Measurements from ENCODE around the gene RNF13.
A peak's percentile ranks its signal among the peaks of the same experiment; 100 is the strongest.

RNF13 gene

DNA sequence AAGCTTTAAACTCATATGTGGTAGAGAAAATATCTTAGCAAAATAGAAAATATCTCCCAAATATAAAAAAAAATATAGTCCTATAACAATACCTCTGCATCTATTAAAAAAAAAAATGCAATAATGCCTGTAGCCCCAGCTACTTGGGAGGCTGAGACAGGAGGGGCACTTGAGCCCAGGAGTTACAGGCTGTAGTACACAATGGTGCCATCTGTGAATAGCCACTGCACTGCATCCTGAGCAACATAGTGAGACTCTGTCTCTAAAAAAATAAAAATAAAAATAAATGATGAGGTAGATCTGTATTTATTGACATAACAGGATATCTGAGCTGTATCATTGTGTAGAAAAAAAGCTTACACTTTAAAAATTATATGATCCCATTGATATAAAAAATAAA is 87.3 kb downstream of the RNF13 start:
- H3K4me3 ChIP-seq (ENCODE audit: low read length) = no peak overlapping the region
- TF ChIP-seq, protein P1, sequence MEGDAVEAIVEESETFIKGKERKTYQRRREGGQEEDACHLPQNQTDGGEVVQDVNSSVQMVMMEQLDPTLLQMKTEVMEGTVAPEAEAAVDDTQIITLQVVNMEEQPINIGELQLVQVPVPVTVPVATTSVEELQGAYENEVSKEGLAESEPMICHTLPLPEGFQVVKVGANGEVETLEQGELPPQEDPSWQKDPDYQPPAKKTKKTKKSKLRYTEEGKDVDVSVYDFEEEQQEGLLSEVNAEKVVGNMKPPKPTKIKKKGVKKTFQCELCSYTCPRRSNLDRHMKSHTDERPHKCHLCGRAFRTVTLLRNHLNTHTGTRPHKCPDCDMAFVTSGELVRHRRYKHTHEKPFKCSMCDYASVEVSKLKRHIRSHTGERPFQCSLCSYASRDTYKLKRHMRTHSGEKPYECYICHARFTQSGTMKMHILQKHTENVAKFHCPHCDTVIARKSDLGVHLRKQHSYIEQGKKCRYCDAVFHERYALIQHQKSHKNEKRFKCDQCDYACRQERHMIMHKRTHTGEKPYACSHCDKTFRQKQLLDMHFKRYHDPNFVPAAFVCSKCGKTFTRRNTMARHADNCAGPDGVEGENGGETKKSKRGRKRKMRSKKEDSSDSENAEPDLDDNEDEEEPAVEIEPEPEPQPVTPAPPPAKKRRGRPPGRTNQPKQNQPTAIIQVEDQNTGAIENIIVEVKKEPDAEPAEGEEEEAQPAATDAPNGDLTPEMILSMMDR (IDR thresholded peaks at IDR 0.05; ENCODE audit: insufficient read depth, low read depth, low read length, missing control alignments) = no peak
- DNase-seq (ENCODE audit: low read depth) = no peak

DNA sequence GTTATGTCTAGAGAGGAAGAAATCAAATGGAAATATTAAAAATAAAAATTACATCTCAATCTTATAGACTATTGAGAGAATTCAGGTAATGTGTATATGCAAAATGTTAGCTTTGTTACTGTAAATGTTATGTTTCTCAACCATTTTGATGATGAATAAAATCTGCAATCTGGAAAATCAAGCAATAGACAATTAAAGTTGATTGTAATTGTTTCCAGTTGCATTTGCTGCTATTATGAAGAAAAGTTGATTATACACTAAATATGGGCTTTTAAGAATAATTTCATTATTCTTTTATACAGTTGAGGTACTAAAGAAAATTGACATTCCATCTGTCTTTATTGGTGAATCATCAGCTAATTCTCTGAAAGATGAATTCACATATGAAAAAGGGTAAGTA is 88.8 kb downstream of the RNF13 start:
- TF ChIP-seq, protein P1 (IDR thresholded peaks at IDR 0.05; ENCODE audit: insufficient read depth, low read depth, low read length, missing control alignments) = no peak
- no peak overlapping the region for H3K4me3 ChIP-seq (ENCODE audit: low read length)
- DNase-seq (ENCODE audit: low read depth) = no peak

DNA sequence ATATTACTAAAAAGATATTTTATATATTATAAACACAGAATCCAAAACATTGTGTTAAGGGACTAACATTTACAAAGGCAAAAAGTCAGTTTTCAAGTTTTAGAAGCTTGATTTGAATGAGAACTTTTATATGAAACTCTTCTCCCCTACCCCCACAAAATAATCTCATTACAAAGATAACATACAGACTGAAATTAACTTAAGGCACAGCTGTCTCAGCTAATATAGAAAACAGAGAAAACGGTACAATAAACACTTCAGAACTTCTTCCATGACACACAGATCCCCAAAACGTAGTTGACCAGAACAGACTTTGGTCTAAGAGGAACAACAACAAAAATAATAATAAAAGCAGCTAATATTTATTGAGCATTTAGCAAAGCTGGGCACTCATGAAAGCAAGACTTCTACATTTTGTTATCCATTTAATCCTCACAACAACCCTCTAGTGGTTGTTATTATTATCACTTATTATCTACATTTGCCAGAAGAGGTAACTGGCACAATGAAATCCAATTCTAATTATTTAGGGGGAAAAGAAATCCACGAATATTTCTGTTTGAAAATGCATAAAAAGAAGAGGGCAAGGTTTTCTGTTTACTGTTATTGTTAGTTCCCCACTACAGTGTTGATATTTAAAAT is 89.6 kb downstream of the RNF13 start:
- H3K4me3 ChIP-seq (ENCODE audit: low read length) = no peak overlapping the region
- TF ChIP-seq, protein P1 (IDR thresholded peaks at IDR 0.05; ENCODE audit: insufficient read depth, low read depth, low read length, missing control alignments) = peak; percentile 31
- DNase-seq (ENCODE audit: low read depth) = no peak

DNA sequence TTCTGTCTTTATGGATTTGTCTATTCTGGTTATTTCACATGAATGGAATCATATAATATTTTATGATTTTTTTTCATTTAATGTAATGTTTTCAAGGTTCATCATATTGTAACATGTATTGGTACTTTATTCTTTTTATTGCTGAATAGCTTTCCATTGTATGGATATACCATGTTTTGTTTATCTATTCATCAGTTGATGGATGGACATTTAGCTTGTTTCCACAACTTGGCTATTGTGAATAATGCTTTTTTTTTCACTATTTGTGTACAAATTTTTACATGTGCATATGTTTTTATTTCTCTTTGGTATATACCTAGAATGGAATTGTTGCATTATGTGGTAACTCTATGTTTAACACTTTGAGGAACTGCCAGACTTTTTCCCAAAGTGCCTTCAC is 93.0 kb downstream of the RNF13 start:
- no peak for DNase-seq (ENCODE audit: low read depth)
- no peak overlapping the region for H3K4me3 ChIP-seq (ENCODE audit: low read length)
- TF ChIP-seq, protein P1 (IDR thresholded peaks at IDR 0.05; ENCODE audit: insufficient read depth, low read depth, low read length, missing control alignments) = no peak

DNA sequence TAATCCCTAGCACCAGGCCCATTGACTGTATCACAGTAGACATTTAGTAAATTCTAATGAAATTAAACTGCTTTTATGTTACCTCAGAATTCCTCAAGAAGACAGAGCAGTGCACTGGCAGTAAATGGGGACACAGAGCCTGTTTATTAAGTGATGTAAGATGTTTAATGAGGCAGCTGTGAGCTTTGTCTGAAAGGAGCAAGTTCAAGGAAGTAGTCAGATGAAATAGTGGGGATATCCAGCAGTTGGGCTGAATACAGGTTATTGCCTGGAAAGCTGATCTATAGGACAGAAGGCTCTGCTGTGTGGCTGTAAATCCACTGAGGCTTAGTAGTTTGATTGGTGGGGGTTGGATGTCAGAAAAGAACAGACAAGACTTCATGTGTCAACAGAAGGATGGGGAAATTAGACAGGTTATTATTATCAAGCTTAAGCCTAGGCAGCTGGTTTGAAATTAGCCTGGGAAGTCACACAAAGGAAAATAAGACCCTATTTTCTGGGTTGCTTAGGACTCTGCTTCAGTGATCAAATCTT is 95.5 kb downstream of the RNF13 start:
- no peak for DNase-seq (ENCODE audit: low read depth)
- TF ChIP-seq, protein P1 (IDR thresholded peaks at IDR 0.05; ENCODE audit: insufficient read depth, low read depth, low read length, missing control alignments) = no peak
- no peak overlapping the region for H3K4me3 ChIP-seq (ENCODE audit: low read length)

DNA sequence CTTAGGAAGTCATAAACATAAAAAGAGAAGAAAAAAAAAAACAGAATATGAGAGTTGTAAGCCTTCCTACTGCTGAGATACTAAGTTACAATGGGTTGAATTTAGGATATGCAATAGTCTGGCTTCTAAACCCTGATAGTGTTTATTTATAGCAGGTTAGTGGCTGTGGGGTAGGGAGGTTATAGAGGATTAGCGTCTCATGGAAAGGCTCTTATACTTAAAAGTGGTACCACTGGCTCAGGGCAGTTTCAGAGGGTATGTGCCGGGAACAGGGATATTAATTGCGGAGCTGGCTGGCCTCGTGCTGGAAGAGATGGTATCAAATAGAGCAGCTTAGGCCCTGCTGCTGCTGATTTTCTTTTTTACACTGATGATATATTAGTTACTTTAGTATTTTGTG is 96.9 kb downstream of the RNF13 start:
- no peak for DNase-seq (ENCODE audit: low read depth)
- TF ChIP-seq, protein P1 (IDR thresholded peaks at IDR 0.05; ENCODE audit: insufficient read depth, low read depth, low read length, missing control alignments) = no peak
- no peak overlapping the region for H3K4me3 ChIP-seq (ENCODE audit: low read length)

DNA sequence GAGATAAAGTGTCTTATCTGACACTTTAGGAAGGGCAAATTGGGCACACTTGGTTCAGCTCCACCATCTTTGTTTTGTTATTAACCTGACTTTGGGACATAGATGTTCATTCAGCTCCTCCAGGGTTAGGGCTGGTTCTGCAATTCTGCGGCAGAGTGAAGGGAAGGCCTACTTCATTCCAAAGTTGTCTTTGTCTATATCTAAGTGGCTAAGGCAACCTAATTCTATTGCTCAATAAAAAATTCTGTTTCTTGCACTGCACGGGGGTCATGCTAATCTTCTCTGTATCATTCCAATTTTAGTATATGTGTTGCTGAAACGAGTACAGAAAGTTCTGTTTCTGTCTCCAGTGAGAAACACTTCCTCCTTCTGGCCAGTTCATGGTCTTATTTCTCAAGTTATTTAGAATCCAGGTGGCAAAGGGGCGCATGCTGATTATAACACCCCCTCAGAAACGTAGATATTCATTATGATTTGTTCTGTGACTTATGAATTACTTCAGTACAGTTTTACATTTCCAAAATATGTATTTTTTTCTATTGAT is 104.2 kb downstream of the RNF13 start:
- TF ChIP-seq, protein P1 (IDR thresholded peaks at IDR 0.05; ENCODE audit: insufficient read depth, low read depth, low read length, missing control alignments) = no peak

More for the DNA sequence above, 104.2 kb downstream of the RNF13 start:
- no peak for DNase-seq (ENCODE audit: low read depth)
- no peak overlapping the region for H3K4me3 ChIP-seq (ENCODE audit: low read length)

Measured in epithelial cell of esophagus (primary cell).